Measurements from ENCODE around the gene LY6G5B.
A peak's percentile ranks its signal among the peaks of the same experiment; 100 is the strongest.

The LY6G5B gene, protein sequence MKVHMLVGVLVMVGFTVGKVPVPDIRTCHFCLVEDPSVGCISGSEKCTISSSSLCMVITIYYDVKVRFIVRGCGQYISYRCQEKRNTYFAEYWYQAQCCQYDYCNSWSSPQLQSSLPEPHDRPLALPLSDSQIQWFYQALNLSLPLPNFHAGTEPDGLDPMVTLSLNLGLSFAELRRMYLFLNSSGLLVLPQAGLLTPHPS

DNA sequence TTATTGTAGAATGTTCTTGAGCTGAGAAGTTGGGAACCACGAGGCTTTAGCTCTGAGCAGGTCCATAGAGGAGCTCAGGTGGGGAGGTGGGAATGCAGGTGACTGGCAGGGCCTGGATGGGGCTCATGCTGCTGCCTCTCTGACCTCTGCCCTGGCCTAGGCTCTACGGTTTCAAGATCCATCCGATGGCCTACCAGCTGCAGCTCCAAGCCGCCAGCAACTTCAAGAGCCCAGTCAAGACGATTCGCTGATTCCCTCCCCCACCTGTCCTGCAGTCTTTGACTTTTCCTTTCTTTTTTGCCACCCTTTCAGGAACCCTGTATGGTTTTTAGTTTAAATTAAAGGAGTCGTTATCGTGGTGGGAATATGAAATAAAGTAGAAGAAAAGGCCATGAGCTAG lies at the start of gene LY6G5B:
LY6G5B (plus strand) TSS at position 301 of the 400 bp plus-strand sequence. CDS start 975 bp downstream, outside the sequence.
- no peak within 1 kb of the TSS for H3K9ac ChIP-seq (ENCODE audit: low read length)
- peaks cover 11% of the 10 kb centered on the region for H3K4me1 ChIP-seq (ENCODE audit: insufficient read depth, low read length)
- H3K27ac ChIP-seq (ENCODE audit: low read depth, low read length): no peak within 1 kb of the TSS
- H3K9me3 ChIP-seq (ENCODE audit: low read length): no peaks in the 10 kb centered on the region
- H3K36me3 ChIP-seq (ENCODE audit: insufficient read depth, low read length): peaks cover 55% of the 10 kb centered on the region
- no peaks in the 10 kb centered on the region for H3K27me3 ChIP-seq (ENCODE audit: control insufficient read depth in 1 of 2, insufficient read depth in 2 of 2, low read length in 2 of 2)
- no peak within 1 kb of the TSS for H3K4me3 ChIP-seq (ENCODE audit: low read depth in 1 of 2, low read length in 2 of 2)

DNA sequence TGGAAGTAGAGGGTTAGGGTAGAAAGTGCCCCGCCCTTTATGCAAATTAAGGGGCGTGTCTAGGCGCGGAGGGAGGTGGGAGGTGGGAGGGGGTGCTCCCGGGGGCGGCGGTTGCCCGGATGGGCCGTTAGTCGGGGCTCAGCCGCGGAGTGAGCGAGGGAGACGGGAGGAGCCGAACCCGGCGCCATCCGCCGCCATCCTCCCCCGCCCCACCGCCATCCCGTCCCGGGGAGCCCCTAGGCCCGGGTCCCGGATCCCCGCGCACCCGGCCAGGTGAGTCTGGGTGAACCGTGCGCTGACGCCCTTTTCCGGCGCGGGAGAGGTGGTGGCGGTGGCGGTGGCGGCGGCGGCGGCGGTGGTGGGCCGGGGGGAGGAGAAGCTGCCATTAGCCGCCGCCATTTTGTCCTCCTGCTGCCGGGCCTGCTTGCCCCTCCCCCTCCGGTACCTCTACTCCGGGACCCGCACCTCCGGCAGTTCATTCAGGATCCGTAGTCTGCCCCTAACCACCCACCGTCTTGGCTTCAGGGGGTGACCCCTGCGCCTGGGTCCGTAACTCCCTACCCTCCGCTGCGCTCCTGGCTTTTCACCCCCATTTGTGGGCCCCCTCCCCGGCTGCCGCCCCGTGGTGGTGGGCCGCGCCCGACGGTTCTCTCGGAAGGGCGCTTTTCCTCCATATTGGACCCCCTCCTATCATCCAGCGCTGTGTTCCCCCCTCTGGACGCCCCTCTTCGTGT lies 49.0 kb upstream of the LY6G5B start, which contains the start of gene PRRC2A:
PRRC2A (plus strand) TSS at position 130 of the 734 bp plus-strand sequence. CDS start 2,075 bp downstream, outside the sequence.
- no peaks in the 10 kb centered on the region for H3K27me3 ChIP-seq (ENCODE audit: control insufficient read depth in 1 of 2, insufficient read depth in 2 of 2, low read length in 2 of 2)
- peak within 1 kb of the TSS; percentile 94 for H3K27ac ChIP-seq (ENCODE audit: low read depth, low read length)
- peak within 1 kb of the TSS; percentile 60 to 89 for H3K4me3 ChIP-seq (ENCODE audit: low read depth in 1 of 2, low read length in 2 of 2)
- peaks cover 26% of the 10 kb centered on the region for H3K36me3 ChIP-seq (ENCODE audit: insufficient read depth, low read length)
- no peaks in the 10 kb centered on the region for H3K9me3 ChIP-seq (ENCODE audit: low read length)
- H3K4me1 ChIP-seq (ENCODE audit: insufficient read depth, low read length): peaks cover 18% of the 10 kb centered on the region
- peak within 1 kb of the TSS; percentile 99 for H3K9ac ChIP-seq (ENCODE audit: low read length)

DNA sequence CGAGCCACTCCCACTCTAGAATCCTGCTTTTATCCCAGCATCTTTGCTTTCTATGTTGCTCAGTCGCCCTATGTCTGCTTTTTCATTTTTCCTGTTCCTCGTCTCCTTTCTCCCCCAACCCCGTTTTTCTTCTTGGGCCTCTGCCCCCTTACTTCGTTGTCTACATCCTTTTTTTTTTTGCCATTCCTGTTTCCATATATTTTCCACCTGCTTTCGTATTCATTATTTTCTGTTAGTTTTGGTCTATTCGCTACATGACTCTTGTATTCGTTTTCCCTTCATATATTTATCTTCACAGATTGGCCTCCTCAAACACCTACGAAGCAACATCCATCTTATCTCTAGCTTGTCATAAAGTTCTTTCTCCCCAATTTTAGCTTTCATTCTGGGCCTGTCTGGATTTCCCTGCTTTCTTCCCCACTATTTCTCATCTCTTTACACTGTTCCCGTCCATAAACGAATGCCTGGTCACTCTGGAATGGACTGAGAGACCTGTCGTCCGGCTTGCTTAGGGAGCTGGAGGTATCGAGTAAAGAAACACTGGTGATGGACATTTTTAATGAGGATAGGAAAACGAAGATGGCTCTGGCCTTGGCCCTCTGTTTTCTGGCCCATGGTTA lies 48.3 kb upstream of the LY6G5B start:
- Histone ChIP-seq H3K4me3 (ENCODE audit: low read depth in 1 of 2, low read length in 2 of 2) (peak overlapping the region; percentile 60 to 89), H3K9ac (ENCODE audit: low read length) (peak overlapping the region; percentile 99), H3K27me3 (ENCODE audit: control insufficient read depth in 1 of 2, insufficient read depth in 2 of 2, low read length in 2 of 2) (no peaks in the 10 kb centered on the region), H3K4me1 (ENCODE audit: insufficient read depth, low read length) (peaks cover 18% of the 10 kb centered on the region), H3K27ac (ENCODE audit: low read depth, low read length) (peak overlapping the region; percentile 80), H3K9me3 (ENCODE audit: low read length) (no peaks in the 10 kb centered on the region), H3K36me3 (ENCODE audit: insufficient read depth, low read length) (peaks cover 33% of the 10 kb centered on the region)

DNA sequence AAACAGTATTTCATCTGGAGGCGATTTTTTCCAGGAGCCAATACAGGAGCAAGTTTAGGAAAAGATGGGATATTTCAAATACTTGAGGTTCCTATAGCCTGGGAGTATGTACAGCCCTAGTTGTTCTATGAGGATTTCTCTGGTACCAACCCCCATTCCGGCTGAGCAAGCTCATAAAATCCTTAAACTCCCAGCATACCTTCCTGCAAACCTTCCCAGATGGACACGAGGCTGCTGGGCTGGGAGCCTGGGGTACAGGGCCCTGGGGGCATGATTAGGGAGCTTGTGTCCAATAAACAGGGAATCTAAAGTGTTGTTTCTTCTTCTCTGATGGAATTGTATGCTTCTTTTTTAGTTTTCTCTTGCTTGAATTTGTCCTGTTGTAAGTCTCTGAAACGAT lies 47.8 kb upstream of the LY6G5B start:
- peaks cover 39% of the 10 kb centered on the region for H3K36me3 ChIP-seq (ENCODE audit: insufficient read depth, low read length)
- peak overlapping the region; percentile 80 for H3K27ac ChIP-seq (ENCODE audit: low read depth, low read length)
- no peaks in the 10 kb centered on the region for H3K9me3 ChIP-seq (ENCODE audit: low read length)

DNA sequence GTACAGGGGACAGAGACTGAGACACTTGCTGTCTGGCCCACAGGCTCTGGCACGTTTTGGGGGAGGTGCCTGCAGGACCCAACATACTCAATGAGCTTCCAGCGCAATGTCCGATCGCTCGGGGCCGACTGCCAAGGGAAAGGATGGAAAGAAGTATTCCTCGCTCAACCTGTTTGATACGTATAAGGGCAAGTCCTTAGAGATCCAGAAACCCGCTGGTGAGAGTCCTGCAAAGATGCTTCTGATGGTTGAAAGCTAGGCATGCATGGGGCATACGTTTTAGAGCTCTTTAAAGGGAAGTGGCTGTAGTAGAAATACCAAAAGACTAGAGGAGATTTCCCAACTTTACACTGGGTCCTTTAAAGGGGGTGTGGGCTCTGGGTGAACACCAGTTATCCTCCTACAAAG lies 47.1 kb upstream of the LY6G5B start:
- H3K9ac ChIP-seq (ENCODE audit: low read length): no peak overlapping the region
- no peaks in the 10 kb centered on the region for H3K9me3 ChIP-seq (ENCODE audit: low read length)
- H3K27me3 ChIP-seq (ENCODE audit: control insufficient read depth in 1 of 2, insufficient read depth in 2 of 2, low read length in 2 of 2): no peaks in the 10 kb centered on the region
- H3K4me1 ChIP-seq (ENCODE audit: insufficient read depth, low read length): peaks cover 18% of the 10 kb centered on the region
- H3K27ac ChIP-seq (ENCODE audit: low read depth, low read length): peak overlapping the region; percentile 80
- peaks cover 46% of the 10 kb centered on the region for H3K36me3 ChIP-seq (ENCODE audit: insufficient read depth, low read length)
- H3K4me3 ChIP-seq (ENCODE audit: low read depth in 1 of 2, low read length in 2 of 2): peak overlapping the region in 1 of 2 donors; percentile 20

More for the DNA sequence above, 47.8 kb upstream of the LY6G5B start:
- Histone ChIP-seq H3K27me3 (ENCODE audit: control insufficient read depth in 1 of 2, insufficient read depth in 2 of 2, low read length in 2 of 2) (no peaks in the 10 kb centered on the region), H3K9ac (ENCODE audit: low read length) (peak overlapping the region; percentile 99), H3K4me1 (ENCODE audit: insufficient read depth, low read length) (peaks cover 18% of the 10 kb centered on the region), H3K4me3 (ENCODE audit: low read depth in 1 of 2, low read length in 2 of 2) (peak overlapping the region; percentile 60 to 89)

DNA sequence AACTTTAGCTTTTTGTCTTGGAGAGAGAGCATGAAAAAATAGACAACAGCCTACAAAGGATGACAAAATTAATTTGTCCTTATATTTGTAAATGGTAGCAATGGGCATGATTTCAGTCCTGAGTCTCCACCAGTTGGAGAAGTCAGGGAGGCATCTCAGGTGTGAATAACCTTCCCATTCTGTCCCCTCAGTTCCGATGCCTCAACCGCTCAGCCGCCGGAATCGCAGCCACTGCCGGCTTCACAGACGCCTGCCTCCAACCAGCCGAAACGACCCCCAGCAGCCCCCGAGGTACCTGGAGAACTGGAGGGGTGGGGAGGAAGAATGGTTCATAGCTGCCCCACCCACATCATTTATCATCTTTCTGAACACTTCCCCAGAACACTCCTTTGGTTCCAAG lies 45.7 kb upstream of the LY6G5B start:
- Histone ChIP-seq H3K9me3 (ENCODE audit: low read length) (no peaks in the 10 kb centered on the region), H3K36me3 (ENCODE audit: insufficient read depth, low read length) (peaks cover 58% of the 10 kb centered on the region), H3K27me3 (ENCODE audit: control insufficient read depth in 1 of 2, insufficient read depth in 2 of 2, low read length in 2 of 2) (no peaks in the 10 kb centered on the region), H3K27ac (ENCODE audit: low read depth, low read length) (no peak overlapping the region), H3K4me3 (ENCODE audit: low read depth in 1 of 2, low read length in 2 of 2) (no peak overlapping the region), H3K4me1 (ENCODE audit: insufficient read depth, low read length) (peaks cover 18% of the 10 kb centered on the region), H3K9ac (ENCODE audit: low read length) (no peak overlapping the region)

DNA sequence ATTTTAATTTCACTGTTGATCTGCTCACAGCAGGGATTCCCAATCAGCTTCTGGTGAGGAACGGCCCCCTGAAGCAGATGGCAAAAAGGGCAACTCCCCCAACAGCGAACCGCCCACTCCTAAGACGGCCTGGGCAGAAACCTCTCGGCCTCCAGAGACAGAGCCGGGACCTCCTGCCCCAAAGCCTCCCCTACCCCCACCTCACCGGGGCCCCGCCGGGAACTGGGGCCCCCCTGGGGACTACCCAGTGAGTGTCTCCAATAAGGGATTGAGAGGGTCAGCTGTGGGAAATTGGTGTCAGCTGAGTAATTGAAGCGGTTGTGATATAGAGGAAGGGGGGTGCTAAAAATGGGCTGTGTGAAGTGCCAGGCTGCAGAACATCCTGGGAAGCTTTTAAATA lies 42.8 kb upstream of the LY6G5B start:
- Histone ChIP-seq H3K4me3 (ENCODE audit: low read depth in 1 of 2, low read length in 2 of 2) (no peak overlapping the region), H3K27me3 (ENCODE audit: control insufficient read depth in 1 of 2, insufficient read depth in 2 of 2, low read length in 2 of 2) (no peaks in the 10 kb centered on the region), H3K4me1 (ENCODE audit: insufficient read depth, low read length) (peaks cover 10% of the 10 kb centered on the region), H3K9me3 (ENCODE audit: low read length) (no peaks in the 10 kb centered on the region), H3K36me3 (ENCODE audit: insufficient read depth, low read length) (peaks cover 85% of the 10 kb centered on the region), H3K9ac (ENCODE audit: low read length) (no peak overlapping the region), H3K27ac (ENCODE audit: low read depth, low read length) (no peak overlapping the region)

DNA sequence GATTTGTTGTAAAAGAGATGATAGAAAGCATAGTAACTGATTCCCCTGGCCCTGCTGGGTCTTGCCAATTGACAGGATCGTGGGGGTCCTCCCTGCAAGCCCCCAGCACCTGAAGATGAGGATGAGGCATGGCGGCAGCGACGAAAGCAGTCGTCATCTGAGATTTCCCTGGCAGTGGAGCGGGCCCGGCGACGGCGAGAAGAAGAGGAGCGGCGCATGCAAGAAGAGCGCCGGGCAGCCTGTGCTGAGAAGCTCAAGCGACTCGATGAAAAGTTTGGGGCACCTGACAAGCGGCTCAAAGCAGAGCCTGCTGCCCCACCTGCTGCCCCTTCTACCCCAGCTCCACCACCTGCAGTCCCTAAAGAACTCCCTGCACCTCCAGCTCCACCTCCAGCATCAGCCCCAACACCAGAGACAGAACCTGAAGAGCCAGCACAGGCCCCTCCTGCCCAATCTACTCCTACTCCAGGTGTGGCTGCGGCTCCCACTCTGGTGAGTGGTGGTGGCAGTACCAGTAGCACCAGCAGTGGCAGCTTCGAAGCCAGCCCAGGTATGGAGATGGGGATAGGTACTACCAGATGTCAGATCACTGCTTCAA lies 42.0 kb upstream of the LY6G5B start:
- H3K4me1 ChIP-seq (ENCODE audit: insufficient read depth, low read length): peaks cover 2% of the 10 kb centered on the region
- H3K4me3 ChIP-seq (ENCODE audit: low read depth in 1 of 2, low read length in 2 of 2): no peak overlapping the region
- H3K9me3 ChIP-seq (ENCODE audit: low read length): no peaks in the 10 kb centered on the region
- H3K27me3 ChIP-seq (ENCODE audit: control insufficient read depth in 1 of 2, insufficient read depth in 2 of 2, low read length in 2 of 2): no peaks in the 10 kb centered on the region
- no peak overlapping the region for H3K9ac ChIP-seq (ENCODE audit: low read length)
- H3K27ac ChIP-seq (ENCODE audit: low read depth, low read length): no peak overlapping the region
- H3K36me3 ChIP-seq (ENCODE audit: insufficient read depth, low read length): peaks cover 93% of the 10 kb centered on the region

DNA sequence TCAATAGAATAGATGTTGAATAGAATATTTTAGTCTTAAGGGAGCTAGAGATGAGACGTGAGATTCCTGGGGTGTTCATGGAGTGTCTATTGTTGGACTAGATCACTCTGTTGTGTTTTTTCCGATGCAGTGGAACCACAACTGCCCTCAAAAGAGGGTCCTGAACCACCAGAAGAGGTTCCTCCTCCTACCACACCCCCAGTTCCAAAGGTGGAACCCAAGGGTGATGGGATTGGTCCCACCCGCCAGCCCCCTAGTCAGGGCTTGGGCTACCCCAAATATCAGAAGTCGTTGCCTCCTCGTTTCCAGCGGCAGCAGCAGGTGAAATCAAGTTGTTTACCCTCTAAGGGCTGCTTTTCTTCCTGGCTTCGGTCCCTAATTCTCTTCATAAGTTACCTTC lies 40.8 kb upstream of the LY6G5B start:
- no peak overlapping the region for H3K27ac ChIP-seq (ENCODE audit: low read depth, low read length)
- no peak overlapping the region for H3K9ac ChIP-seq (ENCODE audit: low read length)
- H3K27me3 ChIP-seq (ENCODE audit: control insufficient read depth in 1 of 2, insufficient read depth in 2 of 2, low read length in 2 of 2): no peaks in the 10 kb centered on the region
- no peak overlapping the region for H3K4me3 ChIP-seq (ENCODE audit: low read depth in 1 of 2, low read length in 2 of 2)
- peaks cover 96% of the 10 kb centered on the region for H3K36me3 ChIP-seq (ENCODE audit: insufficient read depth, low read length)
- no peaks in the 10 kb centered on the region for H3K4me1 ChIP-seq (ENCODE audit: insufficient read depth, low read length)
- H3K9me3 ChIP-seq (ENCODE audit: low read length): no peaks in the 10 kb centered on the region

DNA sequence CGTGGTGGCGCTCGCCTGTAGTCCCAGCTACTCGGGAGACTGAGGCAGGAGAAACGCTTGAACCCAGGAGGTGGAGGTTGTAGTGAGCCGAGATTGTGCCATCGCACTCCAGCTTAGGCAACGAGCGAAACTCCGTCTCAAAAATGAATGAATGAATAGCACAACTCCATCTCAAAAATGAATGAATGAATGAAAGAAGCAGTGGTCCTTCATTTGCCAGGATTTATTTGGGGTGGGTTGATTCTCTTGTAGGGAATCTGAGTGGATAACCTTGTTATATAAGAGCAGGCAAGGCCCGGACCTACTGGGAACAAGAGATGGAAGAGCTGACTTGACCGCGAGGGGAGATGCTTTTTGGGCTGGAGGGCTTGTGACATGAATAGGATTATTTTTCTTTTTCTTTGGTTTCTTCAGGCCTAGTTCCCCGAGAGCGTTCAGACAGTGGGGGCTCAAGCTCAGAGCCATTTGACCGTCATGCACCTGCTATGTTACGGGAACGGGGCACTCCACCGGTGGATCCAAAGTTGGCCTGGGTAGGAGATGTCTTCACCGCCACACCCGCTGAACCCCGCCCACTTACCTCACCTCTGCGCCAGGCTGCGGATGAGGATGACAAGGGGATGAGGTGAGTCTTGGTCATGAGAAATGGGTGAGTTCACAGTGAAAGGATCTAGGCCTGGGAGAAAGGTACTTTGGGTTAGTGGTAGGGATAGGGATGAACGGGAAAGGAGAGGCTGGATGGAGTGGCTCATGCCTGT lies 39.4 kb upstream of the LY6G5B start:
- Histone ChIP-seq H3K4me1 (ENCODE audit: insufficient read depth, low read length) (no peaks in the 10 kb centered on the region), H3K36me3 (ENCODE audit: insufficient read depth, low read length) (peaks cover 96% of the 10 kb centered on the region), H3K27me3 (ENCODE audit: control insufficient read depth in 1 of 2, insufficient read depth in 2 of 2, low read length in 2 of 2) (no peaks in the 10 kb centered on the region), H3K9me3 (ENCODE audit: low read length) (no peaks in the 10 kb centered on the region), H3K27ac (ENCODE audit: low read depth, low read length) (no peak overlapping the region), H3K4me3 (ENCODE audit: low read depth in 1 of 2, low read length in 2 of 2) (no peak overlapping the region), H3K9ac (ENCODE audit: low read length) (no peak overlapping the region)

DNA sequence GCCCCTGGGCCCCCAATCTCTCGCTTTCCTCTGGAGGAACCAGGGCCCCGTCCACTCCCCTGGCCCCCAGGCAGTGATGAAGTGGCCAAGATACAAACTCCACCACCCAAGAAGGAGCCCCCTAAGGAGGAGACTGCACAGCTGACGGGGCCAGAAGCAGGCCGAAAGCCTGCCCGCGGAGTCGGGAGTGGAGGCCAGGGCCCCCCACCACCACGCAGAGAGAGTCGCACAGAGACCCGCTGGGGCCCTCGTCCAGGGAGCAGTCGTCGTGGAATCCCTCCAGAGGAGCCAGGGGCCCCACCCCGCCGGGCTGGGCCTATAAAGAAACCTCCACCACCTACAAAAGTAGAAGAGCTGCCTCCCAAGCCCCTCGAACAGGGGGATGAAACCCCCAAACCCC lies 38.6 kb upstream of the LY6G5B start:
- no peak overlapping the region for H3K4me3 ChIP-seq (ENCODE audit: low read depth in 1 of 2, low read length in 2 of 2)
- H3K9me3 ChIP-seq (ENCODE audit: low read length): no peaks in the 10 kb centered on the region
- no peak overlapping the region for H3K27ac ChIP-seq (ENCODE audit: low read depth, low read length)
- no peak overlapping the region for H3K9ac ChIP-seq (ENCODE audit: low read length)
- H3K27me3 ChIP-seq (ENCODE audit: control insufficient read depth in 1 of 2, insufficient read depth in 2 of 2, low read length in 2 of 2): no peaks in the 10 kb centered on the region
- H3K4me1 ChIP-seq (ENCODE audit: insufficient read depth, low read length): no peaks in the 10 kb centered on the region
- peaks cover 96% of the 10 kb centered on the region for H3K36me3 ChIP-seq (ENCODE audit: insufficient read depth, low read length)
